Natural killer cell (primary cell): ENCODE measurements around the gene C11orf97. TPM values are rescaled to one million over a fixed set of nuclear protein-coding genes. Genes with fewer than 3 reads are reported as not detected.
"Not testable (repeated sequence)": the region's sequence is repeated elsewhere in the genome, so short reads cannot be mapped to it uniquely, and the experiment has no call there.

Source experiments
- ATAC-seq, 3 donors: fragments of 150-1000 bp in 2 of 3; fragments of 200-7000 bp in 1 of 3; cut with Tn5 transposase; 1 replicate in 1 of 3; 2 replicates in 2 of 3; pipeline ENCODE4 v1.10.0; 2021; ENCODE audit warnings: mild to moderate bottlenecking in 2 of 3, moderate library complexity in 2 of 3
- DNase-seq, 2 donors: peaks; one replicate each; pipeline versions ENCODE4 v3.0.0 to v3.0.0-alpha.2; 2013 to 2021; ENCODE audit warnings: mixed read lengths in 1 of 2
- H3K27ac ChIP-seq: one replicate; pipeline ENCODE4 v1.5.1; 2013; ENCODE audit warnings: mild to moderate bottlenecking, low read length
- H3K27me3 ChIP-seq: one replicate; pipeline ENCODE4 v1.6.1; 2013; ENCODE audit warnings: low read length; ENCODE audit not compliant: control insufficient read depth, insufficient read depth
- H3K36me3 ChIP-seq: one replicate; pipeline ENCODE4 v1.6.1; 2013; ENCODE audit warnings: low read length; ENCODE audit not compliant: control insufficient read depth, insufficient read depth
- H3K4me1 ChIP-seq: one replicate; pipeline ENCODE4 v1.6.1; 2013; ENCODE audit warnings: low read length; ENCODE audit not compliant: control insufficient read depth, insufficient read depth
- H3K4me3 ChIP-seq: one replicate; pipeline ENCODE4 v1.5.1; 2013; ENCODE audit warnings: low read length
- H3K9me3 ChIP-seq: one replicate; pipeline ENCODE4 v1.6.1; 2013; ENCODE audit warnings: low read length; ENCODE audit not compliant: control insufficient read depth, insufficient read depth
- H3K27ac Mint-ChIP-seq, 2 donors: one replicate each; pipeline ENCODE4 v1.8.0; 2022; ENCODE audit warnings: mild to moderate bottlenecking in 2 of 2, mixed read lengths in 2 of 2, moderate library complexity in 1 of 2
- H3K27me3 Mint-ChIP-seq, 2 donors: one replicate each; pipeline ENCODE4 v1.8.0; 2022; ENCODE audit warnings: low read depth in 2 of 2, mixed read lengths in 2 of 2
- H3K36me3 Mint-ChIP-seq: one replicate; pipeline ENCODE4 v1.8.0; 2022; ENCODE audit warnings: mixed read lengths
- H3K4me1 Mint-ChIP-seq, 2 donors: one replicate each; pipeline ENCODE4 v1.8.0; 2022; ENCODE audit warnings: mixed read lengths in 2 of 2
- H3K4me3 Mint-ChIP-seq: one replicate; pipeline ENCODE4 v1.8.0; 2022; ENCODE audit warnings: mild to moderate bottlenecking, moderate library complexity, mixed read lengths
- H3K9me3 Mint-ChIP-seq, 2 donors: one replicate each; pipeline ENCODE4 v1.8.0; 2022; ENCODE audit warnings: mixed read lengths in 2 of 2
- WGBS: methylation state at CpG from one replicate; pipeline ENCODE4 v1.1.7; 2013; ENCODE audit warnings: missing lambda C conversion rate; ENCODE audit not compliant: insufficient coverage; 5-methylcytosine and 5-hydroxymethylcytosine counted together
- intact Hi-C: fragments of 100-400 bp; cut with micrococcal nuclease; formaldehyde crosslinking; loops from one replicate; pipeline ENCODE4 v1.14.2; 2022
- total RNA-seq, 4 donors: library from RNA; stranded (reverse); fragments of 120-200 nt in 1 of 4; gene quantifications; one replicate each; pipeline versions ENCODE4 v1.2.3 to v1.2.4, GENCODE V29; 2013 to 2022
- TF ChIP-seq, protein P1 (sequence below): fragments of 200-600 bp; IDR thresholded peaks from one replicate; pipeline ENCODE4 v1.8.0; 2022; ENCODE audit warnings: antibody characterized with exemption

The C11orf97 gene
- total RNA-seq, 3 donors from 2014 or later (not counting 1 experiment from before 2014, with no cell fraction given) = not detected

DNA sequence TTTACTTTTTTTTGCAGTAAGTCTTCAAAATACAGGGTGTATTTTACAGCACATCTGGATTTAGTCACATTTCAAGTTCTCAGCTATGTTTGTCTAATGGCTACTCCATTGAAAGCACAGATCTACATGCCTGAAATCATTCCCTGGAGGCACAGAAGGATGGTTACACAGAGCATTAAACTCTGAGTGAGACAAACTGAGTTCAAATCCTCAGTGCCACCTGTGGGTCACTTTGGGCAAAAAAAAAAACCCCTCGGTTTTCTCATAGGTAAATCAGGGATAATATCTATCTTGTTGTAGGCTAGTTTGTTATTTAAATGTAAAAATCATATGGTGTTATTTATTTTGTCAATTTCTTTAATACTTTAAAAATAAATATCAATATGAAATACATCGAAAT, 10.7 kb upstream of the C11orf97 start:
- no peaks in the 10 kb centered on the region for H3K4me1 Mint-ChIP-seq
- Histone ChIP-seq H3K4me3 (no peak overlapping the region), H3K4me1 (no peaks in the 10 kb centered on the region), H3K27me3 (no peaks in the 10 kb centered on the region), H3K27ac (no peak overlapping the region), H3K36me3 (peaks cover 52% of the 10 kb centered on the region), H3K9me3 (no peaks in the 10 kb centered on the region)
- H3K27me3 Mint-ChIP-seq = no peaks in the 10 kb centered on the region
- DNase-seq (no peak), ATAC-seq (no peak)
- H3K36me3 Mint-ChIP-seq = peaks cover 5% of the 10 kb centered on the region
- no peaks in the 10 kb centered on the region for H3K9me3 Mint-ChIP-seq
- intact Hi-C loops = loop anchor here (10.0 kb wide), 3 partner anchors 327 to 1267 kb away; no protein-coding TSS in a partner anchor
- no peak overlapping the region for H3K27ac Mint-ChIP-seq
- H3K4me3 Mint-ChIP-seq = no peak overlapping the region
- no CpG with 5 or more reads among the region's 2 CpGs for WGBS
- TF ChIP-seq, protein P1, sequence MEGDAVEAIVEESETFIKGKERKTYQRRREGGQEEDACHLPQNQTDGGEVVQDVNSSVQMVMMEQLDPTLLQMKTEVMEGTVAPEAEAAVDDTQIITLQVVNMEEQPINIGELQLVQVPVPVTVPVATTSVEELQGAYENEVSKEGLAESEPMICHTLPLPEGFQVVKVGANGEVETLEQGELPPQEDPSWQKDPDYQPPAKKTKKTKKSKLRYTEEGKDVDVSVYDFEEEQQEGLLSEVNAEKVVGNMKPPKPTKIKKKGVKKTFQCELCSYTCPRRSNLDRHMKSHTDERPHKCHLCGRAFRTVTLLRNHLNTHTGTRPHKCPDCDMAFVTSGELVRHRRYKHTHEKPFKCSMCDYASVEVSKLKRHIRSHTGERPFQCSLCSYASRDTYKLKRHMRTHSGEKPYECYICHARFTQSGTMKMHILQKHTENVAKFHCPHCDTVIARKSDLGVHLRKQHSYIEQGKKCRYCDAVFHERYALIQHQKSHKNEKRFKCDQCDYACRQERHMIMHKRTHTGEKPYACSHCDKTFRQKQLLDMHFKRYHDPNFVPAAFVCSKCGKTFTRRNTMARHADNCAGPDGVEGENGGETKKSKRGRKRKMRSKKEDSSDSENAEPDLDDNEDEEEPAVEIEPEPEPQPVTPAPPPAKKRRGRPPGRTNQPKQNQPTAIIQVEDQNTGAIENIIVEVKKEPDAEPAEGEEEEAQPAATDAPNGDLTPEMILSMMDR = no peak

DNA sequence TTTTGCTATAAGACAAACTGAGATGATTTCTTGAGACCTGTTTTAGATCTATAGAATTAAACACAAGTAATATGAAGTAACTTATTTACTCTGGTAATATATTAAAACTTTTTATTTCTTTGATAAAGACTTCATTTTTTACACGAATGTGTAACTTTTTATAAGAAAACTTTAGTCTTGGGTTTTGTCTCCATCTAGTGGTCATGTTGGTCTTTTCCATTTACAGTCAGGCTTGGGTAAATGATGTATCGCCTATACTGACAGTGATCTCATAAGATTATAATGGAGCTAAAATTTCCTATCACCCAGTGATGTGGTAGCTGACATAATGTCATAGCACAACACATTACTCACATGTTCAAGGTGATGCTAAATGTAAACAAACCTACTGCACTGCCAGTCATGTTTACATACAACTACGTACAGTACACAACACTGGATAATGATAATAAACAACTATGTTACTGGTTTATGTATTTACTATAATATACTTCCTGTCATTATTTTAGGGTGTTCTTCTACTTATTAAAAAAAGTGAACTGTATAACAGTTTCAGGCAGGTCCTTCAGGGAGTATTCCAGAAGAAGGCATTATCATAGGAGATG, 7.5 kb upstream of the C11orf97 start:
- Histone ChIP-seq H3K4me1 (no peaks in the 10 kb centered on the region), H3K4me3 (no peak overlapping the region), H3K27ac (no peak overlapping the region), H3K27me3 (no peaks in the 10 kb centered on the region), H3K9me3 (no peaks in the 10 kb centered on the region), H3K36me3 (peaks cover 20% of the 10 kb centered on the region)
- TF ChIP-seq, protein P1 = peak; percentile 98
- intact Hi-C loops = loop anchor here (1.0 to 10.0 kb wide), 5 partner anchors 179 to 1270 kb away; no protein-coding TSS in a partner anchor
- H3K9me3 Mint-ChIP-seq = no peaks in the 10 kb centered on the region
- no peak overlapping the region for H3K4me3 Mint-ChIP-seq
- ATAC-seq = peak; percentile 65 to 68 (median 68)
- peaks cover 5% of the 10 kb centered on the region for H3K36me3 Mint-ChIP-seq
- WGBS = 29% methylated on average over 1 of the region's 3 CpGs
- no peaks in the 10 kb centered on the region for H3K4me1 Mint-ChIP-seq
- peak in 1 of 2 donors; percentile 77 for DNase-seq
- no peak overlapping the region for H3K27ac Mint-ChIP-seq
- H3K27me3 Mint-ChIP-seq = no peaks in the 10 kb centered on the region

- intact Hi-C loops = loop anchor here (10.0 kb wide), 3 partner anchors 332 to 1272 kb away; no protein-coding TSS in a partner anchor
- H3K27ac Mint-ChIP-seq, H3K36me3 ChIP-seq, H3K4me1 Mint-ChIP-seq, H3K4me1 ChIP-seq, H3K9me3 ChIP-seq, H3K9me3 Mint-ChIP-seq, H3K4me3 Mint-ChIP-seq, H3K36me3 Mint-ChIP-seq, H3K27me3 Mint-ChIP-seq, DNase-seq, H3K27ac ChIP-seq, H3K27me3 ChIP-seq, ATAC-seq, H3K4me3 ChIP-seq: not testable (repeated sequence)
- 91% methylated on average over 4 of the region's 5 CpGs for WGBS
Measured at GRCh38 chr11:94506513-94506912, 5.7 kb upstream of the C11orf97 start.

DNA sequence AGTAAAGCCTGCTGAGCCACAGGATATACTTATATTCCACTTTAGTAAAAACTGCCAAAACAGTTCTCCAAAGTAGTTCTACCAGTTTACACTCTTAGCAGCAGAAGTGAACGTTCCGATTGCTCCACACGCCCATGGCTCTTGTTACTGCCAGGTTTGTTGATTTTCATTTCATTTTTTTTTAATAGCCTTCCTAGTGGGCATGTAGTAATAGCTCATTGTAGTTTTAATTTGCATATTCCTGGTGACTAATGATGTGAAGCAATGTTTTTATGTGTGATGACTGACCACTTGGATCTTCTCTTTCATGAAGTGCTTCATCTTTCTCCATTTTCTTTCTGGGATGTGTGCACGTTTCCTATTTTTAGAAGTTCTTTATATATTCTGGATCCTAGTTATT, 4.8 kb upstream of the C11orf97 start:
- H3K4me3 ChIP-seq = no peak overlapping the region
- no peaks in the 10 kb centered on the region for H3K9me3 ChIP-seq
- Mint-ChIP-seq H3K4me3 (no peak overlapping the region), H3K27ac (no peak overlapping the region), H3K27me3 (peaks cover 0 to 8% of the 10 kb centered on the region in 2 donors), H3K9me3 (no peaks in the 10 kb centered on the region), H3K36me3 (no peaks in the 10 kb centered on the region), H3K4me1 (peaks cover 9 to 13% of the 10 kb centered on the region in 2 donors)
- H3K4me1 ChIP-seq = peaks cover 8% of the 10 kb centered on the region
- no peaks in the 10 kb centered on the region for H3K27me3 ChIP-seq
- H3K27ac ChIP-seq = no peak overlapping the region
- no peak for DNase-seq
- ATAC-seq = no peak
- H3K36me3 ChIP-seq = no peaks in the 10 kb centered on the region
- WGBS = 83% methylated on average over 3 of the region's 4 CpGs
- intact Hi-C loops = loop anchor here (10.0 kb wide), 3 partner anchors 333 to 1273 kb away; no protein-coding TSS in a partner anchor
- TF ChIP-seq, protein P1 = no peak
